Trophoblast cell (in vitro differentiated cells and primary cell): ENCODE data around the gene IQGAP1.
"Not testable (repeated sequence)": the region's sequence is repeated elsewhere in the genome, so short reads cannot be mapped to it uniquely, and the experiment has no call there.

Source experiments
- DNase-seq, 2 donors: peaks; one replicate each; pipeline ENCODE4 v3.0.0-alpha.2; 2016
- H2AFZ ChIP-seq: 2 replicates; pipeline ENCODE4 v1.6.1; 2013; ENCODE audit warnings: low read length, moderate library complexity, mild to moderate bottlenecking; ENCODE audit not compliant: insufficient read depth, poor library complexity
- H2AK5ac ChIP-seq: 2 replicates; pipeline ENCODE4 v1.6.1; 2013; ENCODE audit warnings: mild to moderate bottlenecking, low read length
- H2BK120ac ChIP-seq: 2 replicates; pipeline ENCODE4 v1.6.1; 2013; ENCODE audit warnings: low read length, mild to moderate bottlenecking, moderate library complexity; ENCODE audit not compliant: insufficient read depth, poor library complexity
- H2BK12ac ChIP-seq: 2 replicates; pipeline ENCODE4 v1.6.1; 2013; ENCODE audit warnings: mild to moderate bottlenecking, low read length, moderate library complexity
- H2BK5ac ChIP-seq: 2 replicates; pipeline ENCODE4 v1.6.1; 2013; ENCODE audit warnings: low read length, low read depth, moderate library complexity, mild to moderate bottlenecking; ENCODE audit not compliant: poor library complexity
- H3K14ac ChIP-seq: 2 replicates; pipeline ENCODE4 v1.6.1; 2013; ENCODE audit warnings: mild to moderate bottlenecking, low read length
- H3K18ac ChIP-seq: 2 replicates; pipeline ENCODE4 v1.6.1; 2013; ENCODE audit warnings: mild to moderate bottlenecking, low read length
- H3K23ac ChIP-seq: 2 replicates; pipeline ENCODE4 v1.6.1; 2013; ENCODE audit warnings: low read length
- H3K27ac ChIP-seq: 2 replicates; pipeline ENCODE4 v1.5.1; 2013; ENCODE audit warnings: low read depth, mild to moderate bottlenecking, inconsistent platforms, low read length, moderate library complexity
- H3K27me3 ChIP-seq: 2 replicates; pipeline ENCODE4 v1.6.1; 2013; ENCODE audit warnings: inconsistent platforms, mild to moderate bottlenecking, low read length, moderate library complexity; ENCODE audit not compliant: insufficient read depth
- H3K36me3 ChIP-seq, 2 experiments: 1 replicate in 1 of 2; 2 replicates in 1 of 2; pipeline ENCODE4 v1.6.1; 2013; ENCODE audit warnings: low read length in 2 of 2, mild to moderate bottlenecking in 2 of 2, moderate library complexity in 1 of 2; ENCODE audit not compliant: insufficient read depth in 2 of 2, control insufficient read depth in 1 of 2
- H3K4ac ChIP-seq: 2 replicates; pipeline ENCODE4 v1.6.1; 2013; ENCODE audit warnings: low read depth, mild to moderate bottlenecking, low read length, moderate library complexity
- H3K4me1 ChIP-seq, 2 experiments: 1 replicate in 1 of 2; 2 replicates in 1 of 2; pipeline ENCODE4 v1.6.1; 2013; ENCODE audit warnings: low read length in 2 of 2, mild to moderate bottlenecking in 2 of 2, moderate library complexity in 1 of 2; ENCODE audit not compliant: insufficient read depth in 2 of 2, control insufficient read depth in 1 of 2
- H3K4me2 ChIP-seq: 2 replicates; pipeline ENCODE4 v1.6.1; 2013; ENCODE audit warnings: inconsistent platforms, mild to moderate bottlenecking, low read length, moderate library complexity
- H3K4me3 ChIP-seq: 2 replicates; pipeline ENCODE4 v1.5.1; 2013; ENCODE audit warnings: mild to moderate bottlenecking, low read depth, low read length, inconsistent platforms
- H3K79me1 ChIP-seq: one replicate; pipeline ENCODE4 v1.6.1; 2013; ENCODE audit warnings: low read length
- H3K79me2 ChIP-seq: 2 replicates; pipeline ENCODE4 v1.6.1; 2013; ENCODE audit warnings: low read length, mild to moderate bottlenecking; ENCODE audit not compliant: control insufficient read depth, insufficient read depth, poor library complexity
- H3K9ac ChIP-seq: 2 replicates; pipeline ENCODE4 v1.6.1; 2013; ENCODE audit warnings: mild to moderate bottlenecking, low read length
- H3K9me3 ChIP-seq: 2 replicates; pipeline ENCODE4 v1.6.1; 2013; ENCODE audit warnings: low read depth, mild to moderate bottlenecking, control low read depth, inconsistent platforms, low read length; ENCODE audit not compliant: insufficient read depth
- H4K12ac ChIP-seq: 2 replicates; pipeline ENCODE4 v1.6.1; 2013; ENCODE audit warnings: low read depth, mild to moderate bottlenecking, low read length, moderate library complexity
- H4K8ac ChIP-seq: 2 replicates; pipeline ENCODE4 v1.6.1; 2013; ENCODE audit warnings: low read depth, mild to moderate bottlenecking, low read length, moderate library complexity
- H4K91ac ChIP-seq: one replicate; pipeline ENCODE4 v1.6.1; 2013; ENCODE audit warnings: low read depth, mild to moderate bottlenecking, low read length, moderate library complexity
- WGBS: extraction: QIAGEN DNeasy Blood & Tissue Kit; methylation state at CpG from one replicate; pipeline ENCODE4 v1.1.7; 2013; ENCODE audit warnings: missing lambda C conversion rate; ENCODE audit not compliant: insufficient read length, insufficient coverage; ENCODE audit errors: extremely low coverage; 5-methylcytosine and 5-hydroxymethylcytosine counted together

The IQGAP1 gene

GRCh38 chr15:90512981-90513380 lies 124.9 kb downstream of the IQGAP1 start:
- Histone ChIP-seq H3K4ac (no peak overlapping the region), H2AFZ (no peak overlapping the region), H2BK120ac (no peak overlapping the region), H2AK5ac (no peak overlapping the region), H3K4me3 (no peak overlapping the region), H3K4me1 (no peaks in the 10 kb centered on the region), H3K14ac (no peak overlapping the region), H3K79me1 (no peaks in the 10 kb centered on the region), H3K18ac (no peak overlapping the region), H3K9me3 (no peaks in the 10 kb centered on the region), H2BK5ac (no peak overlapping the region), H2BK12ac (no peak overlapping the region), H4K8ac (no peak overlapping the region), H4K91ac (no peak overlapping the region), H3K23ac (no peak overlapping the region), H3K9ac (no peak overlapping the region), H3K36me3 (peaks cover 0 to 1% of the 10 kb centered on the region in 2 experiments), H3K4me2 (no peak overlapping the region), H3K27me3 (no peaks in the 10 kb centered on the region), H3K79me2 (no peaks in the 10 kb centered on the region), H4K12ac (no peak overlapping the region), H3K27ac (no peak overlapping the region)
- DNase-seq: no peak
- WGBS: no CpG with 5 or more reads among the region's 3 CpGs

GRCh38 chr15:90513448-90513847 lies 125.4 kb downstream of the IQGAP1 start:
- no peak overlapping the region for H3K9ac ChIP-seq
- no peak overlapping the region for H2AFZ ChIP-seq
- no peak overlapping the region for H3K27ac ChIP-seq
- DNase-seq: no peak
- H4K8ac ChIP-seq: no peak overlapping the region
- no peak overlapping the region for H2BK5ac ChIP-seq
- no peak overlapping the region for H3K4me3 ChIP-seq
- H3K9me3 ChIP-seq: no peaks in the 10 kb centered on the region
- no CpG with 5 or more reads among the region's 2 CpGs for WGBS
- no peaks in the 10 kb centered on the region for H3K27me3 ChIP-seq
- no peak overlapping the region for H3K23ac ChIP-seq
- H3K4me1 ChIP-seq: no peaks in the 10 kb centered on the region
- H2AK5ac ChIP-seq: no peak overlapping the region
- no peak overlapping the region for H3K14ac ChIP-seq
- no peak overlapping the region for H3K18ac ChIP-seq
- peaks cover 0 to 1% of the 10 kb centered on the region in 2 experiments for H3K36me3 ChIP-seq
- no peaks in the 10 kb centered on the region for H3K79me1 ChIP-seq
- no peaks in the 10 kb centered on the region for H3K79me2 ChIP-seq
- H3K4ac ChIP-seq: no peak overlapping the region
- no peak overlapping the region for H4K12ac ChIP-seq
- no peak overlapping the region for H2BK12ac ChIP-seq
- no peak overlapping the region for H4K91ac ChIP-seq
- no peak overlapping the region for H3K4me2 ChIP-seq
- H2BK120ac ChIP-seq: no peak overlapping the region

GRCh38 chr15:90513893-90514292 lies 125.9 kb downstream of the IQGAP1 start:
- H3K18ac ChIP-seq, H2BK120ac ChIP-seq, H3K36me3 ChIP-seq, H3K14ac ChIP-seq, H3K79me2 ChIP-seq, H3K4me2 ChIP-seq, H4K91ac ChIP-seq, H2AFZ ChIP-seq, H3K9ac ChIP-seq, H3K23ac ChIP-seq, H3K27me3 ChIP-seq, H3K9me3 ChIP-seq, H4K8ac ChIP-seq, H3K4me3 ChIP-seq, H3K27ac ChIP-seq, H2AK5ac ChIP-seq, H4K12ac ChIP-seq, H3K79me1 ChIP-seq, H2BK5ac ChIP-seq, H3K4me1 ChIP-seq, H2BK12ac ChIP-seq, DNase-seq, H3K4ac ChIP-seq: not testable (repeated sequence)
- no CpG with 5 or more reads among the region's 2 CpGs for WGBS

- H3K4me3 ChIP-seq: no peak overlapping the region
- no peak overlapping the region for H3K18ac ChIP-seq
- no peak overlapping the region for H4K91ac ChIP-seq
- H2BK120ac ChIP-seq: no peak overlapping the region
- no peak overlapping the region for H3K4ac ChIP-seq
- no peak overlapping the region for H2BK5ac ChIP-seq
- no CpG with 5 or more reads among the region's 1 CpG for WGBS
- no peak overlapping the region for H3K4me2 ChIP-seq
- no peak for DNase-seq
- H2AFZ ChIP-seq: no peak overlapping the region
- no peak overlapping the region for H2BK12ac ChIP-seq
- H3K79me2 ChIP-seq: no peaks in the 10 kb centered on the region
- H2AK5ac ChIP-seq: no peak overlapping the region
- no peak overlapping the region for H3K27ac ChIP-seq
- H3K79me1 ChIP-seq: no peaks in the 10 kb centered on the region
- H3K9ac ChIP-seq: no peak overlapping the region
- H4K12ac ChIP-seq: no peak overlapping the region
- H3K27me3 ChIP-seq: no peaks in the 10 kb centered on the region
- H3K36me3 ChIP-seq: no peaks in the 10 kb centered on the region
- no peaks in the 10 kb centered on the region for H3K9me3 ChIP-seq
- no peak overlapping the region for H3K23ac ChIP-seq
- no peak overlapping the region for H3K14ac ChIP-seq
- H4K8ac ChIP-seq: no peak overlapping the region
- H3K4me1 ChIP-seq: no peaks in the 10 kb centered on the region
Observed at GRCh38 chr15:90519688-90520087, 131.6 kb downstream of the IQGAP1 start.
